IMR-90 (cell line): ENCODE measurements around the gene USF1. TPM values are rescaled to one million over a fixed set of nuclear protein-coding genes. Genes with fewer than 3 reads are reported as not detected.

ENCODE experiments used
- ATAC-seq: fragments of 200-7000 bp; cut with Tn5 transposase; 2 replicates; pipeline ENCODE4 v1.9.1; 2020; ENCODE audit warnings: low read depth, mild to moderate bottlenecking, moderate library complexity
- BruUV-seq: library from RNA; stranded (reverse); fragments of 400-500 nt; replicated peaks from 2 replicates; lab custom pipeline; 2021; lab: Mats Ljungman, UMichigan
- CTCF ChIA-PET: fragments of 300-600 bp; formaldehyde crosslinking; extraction: SDS; loops from one replicate; lab custom pipeline; 2021; ENCODE audit warnings: antibody characterized with exemption; lab: Yijun Ruan, JAX
- POLR2A ChIA-PET: fragments of 300-600 bp; sonication (Branson Sonifier 250); formaldehyde crosslinking; loops from one replicate; lab custom pipeline; 2022; ENCODE audit warnings: antibody characterized with exemption; ENCODE audit not compliant: unreplicated experiment; lab: Charles Lee
- DNase-seq: peaks from one replicate; pipeline ENCODE4 v3.0.0; 2013
- H2AFZ ChIP-seq: replicated peaks from 2 replicates; pipeline ENCODE3; 2013; ENCODE audit warnings: low read length, mild to moderate bottlenecking; ENCODE audit not compliant: poor library complexity
- H2AK5ac ChIP-seq: 2 replicates; pipeline ENCODE4 v1.6.1; 2013; ENCODE audit warnings: low read depth, low read length, inconsistent platforms
- H2AK9ac ChIP-seq: replicated peaks from 2 replicates; pipeline ENCODE3; 2013; ENCODE audit warnings: mild to moderate bottlenecking, low read depth, low read length, moderate library complexity; ENCODE audit not compliant: poor library complexity
- H2BK120ac ChIP-seq: 2 replicates; pipeline ENCODE4 v1.6.1; 2013; ENCODE audit warnings: low read depth, low read length, inconsistent platforms
- H2BK15ac ChIP-seq: 3 replicates; pipeline ENCODE4 v1.6.1; 2013; ENCODE audit warnings: low read depth, low read length, inconsistent platforms
- H2BK20ac ChIP-seq: 2 replicates; pipeline ENCODE4 v1.6.1; 2013; ENCODE audit warnings: low read depth, mild to moderate bottlenecking, inconsistent platforms, low read length, moderate library complexity
- H2BK5ac ChIP-seq: 2 replicates; pipeline ENCODE4 v1.6.1; 2013; ENCODE audit warnings: mild to moderate bottlenecking, low read depth, low read length, inconsistent platforms; ENCODE audit not compliant: poor library complexity, severe bottlenecking
- H3K14ac ChIP-seq: replicated peaks from 2 replicates; pipeline ENCODE4 v1.6.1; 2013; ENCODE audit warnings: low read depth, low read length, inconsistent platforms
- H3K18ac ChIP-seq: 2 replicates; pipeline ENCODE4 v1.6.1; 2013; ENCODE audit warnings: low read depth, low read length, control low read depth
- H3K23ac ChIP-seq: 2 replicates; pipeline ENCODE4 v1.6.1; 2013; ENCODE audit warnings: low read depth, low read length, inconsistent platforms
- H3K27ac ChIP-seq: 2 replicates; pipeline ENCODE4 v1.5.1; 2013; ENCODE audit warnings: mild to moderate bottlenecking, control low read depth, low read length; ENCODE audit not compliant: insufficient read depth
- H3K27me3 ChIP-seq: 2 replicates; pipeline ENCODE4 v1.6.1; 2013; ENCODE audit warnings: low read length; ENCODE audit not compliant: control insufficient read depth, insufficient read depth
- H3K36me3 ChIP-seq: 2 replicates; pipeline ENCODE4 v1.6.1; 2013; ENCODE audit warnings: low read length, mixed read lengths; ENCODE audit not compliant: control insufficient read depth, insufficient read depth
- H3K4ac ChIP-seq: 2 replicates; pipeline ENCODE4 v1.6.1; 2013; ENCODE audit warnings: low read depth, low read length, inconsistent platforms
- H3K4me1 ChIP-seq: 2 replicates; pipeline ENCODE4 v1.6.1; 2013; ENCODE audit warnings: low read length, mixed read lengths; ENCODE audit not compliant: control insufficient read depth, insufficient read depth
- H3K4me2 ChIP-seq: 2 replicates; pipeline ENCODE4 v1.6.1; 2013; ENCODE audit warnings: low read depth, mild to moderate bottlenecking, control low read depth, low read length, moderate library complexity
- H3K4me3 ChIP-seq: 2 replicates; pipeline ENCODE4 v1.5.1; 2013; ENCODE audit warnings: low read depth, mild to moderate bottlenecking, control low read depth, low read length, moderate library complexity; ENCODE audit not compliant: insufficient read depth
- H3K56ac ChIP-seq: 2 replicates; pipeline ENCODE4 v1.6.1; 2013; ENCODE audit warnings: low read length, inconsistent platforms; ENCODE audit not compliant: insufficient read depth; ENCODE audit errors: extremely low read depth
- H3K79me1 ChIP-seq, 2 experiments: 2 replicates each; pipeline ENCODE4 v1.6.1; 2013; ENCODE audit warnings: low read length in 2 of 2, inconsistent platforms in 1 of 2, low read depth in 1 of 2
- H3K9ac ChIP-seq: 2 replicates; pipeline ENCODE4 v1.6.1; 2013; ENCODE audit warnings: low read depth, low read length, control low read depth
- H3K9me1 ChIP-seq: 2 replicates; pipeline ENCODE4 v1.6.1; 2013; ENCODE audit warnings: low read length, inconsistent platforms; ENCODE audit not compliant: insufficient read depth
- H3K9me3 ChIP-seq: 2 replicates; pipeline ENCODE4 v1.6.1; 2013; ENCODE audit warnings: low read length; ENCODE audit not compliant: control insufficient read depth, insufficient read depth
- H4K20me1 ChIP-seq: 2 replicates; pipeline ENCODE4 v1.6.1; 2013; ENCODE audit warnings: low read length, inconsistent platforms; ENCODE audit not compliant: insufficient read depth
- H4K5ac ChIP-seq: 2 replicates; pipeline ENCODE4 v1.6.1; 2013; ENCODE audit warnings: mild to moderate bottlenecking, low read depth, low read length, control low read depth
- H4K8ac ChIP-seq, 2 experiments: 2 replicates each; pipeline ENCODE4 v1.6.1; 2013; ENCODE audit warnings: low read depth in 2 of 2, low read length in 2 of 2, control low read depth in 1 of 2, inconsistent platforms in 1 of 2
- H4K91ac ChIP-seq: 2 replicates; pipeline ENCODE4 v1.6.1; 2013; ENCODE audit warnings: low read depth, low read length, inconsistent platforms; ENCODE audit not compliant: insufficient read depth
- ELK1 ChIP-seq: fragments of 150-350 bp; IDR thresholded peaks from 2 replicates; pipeline ENCODE4 v1.6.1; 2016; ENCODE audit warnings: low read depth, mild to moderate bottlenecking, low read length, moderate library complexity, borderline replicate concordance
- FOS ChIP-seq: fragments of 150-350 bp; IDR thresholded peaks from 2 replicates; pipeline ENCODE4 v1.6.1; 2016; ENCODE audit warnings: low read depth, low read length
- MAFK ChIP-seq: IDR thresholded peaks from 2 replicates; pipeline ENCODE4 v1.6.1; 2012; ENCODE audit warnings: low read depth, low read length, improper control_type of control experiment
- MAZ ChIP-seq: IDR thresholded peaks from 2 replicates; pipeline ENCODE4 v1.6.1; 2012; ENCODE audit warnings: low read depth, mild to moderate bottlenecking, low read length, improper control_type of control experiment, moderate library complexity, borderline replicate concordance
- NFE2L2 ChIP-seq: fragments of 150-350 bp; IDR thresholded peaks from 2 replicates; pipeline ENCODE4 v1.6.1; 2016; ENCODE audit warnings: low read depth, mild to moderate bottlenecking, low read length
- SMC3 ChIP-seq: fragments of 150-350 bp; IDR thresholded peaks from 2 replicates; pipeline ENCODE4 v1.6.1; 2016; ENCODE audit warnings: low read depth, mild to moderate bottlenecking, antibody characterized with exemption, low read length, moderate library complexity
- WGBS, 2 experiments: methylation state at CpG; one replicate each; pipeline versions ENCODE4 v1.1.5 to v1.1.7; 2013; ENCODE audit warnings: missing lambda C conversion rate in 2 of 2; ENCODE audit not compliant: insufficient read length in 1 of 2; ENCODE audit errors: extremely low coverage in 2 of 2; 5-methylcytosine and 5-hydroxymethylcytosine counted together
- dilution Hi-C: fragments of 300-500 bp; cut with HindIII; formaldehyde crosslinking; loops from one replicate; pipeline ENCODE4 v1.14.3; 2018; ENCODE audit warnings: low sequenced_read_pairs; ENCODE audit not compliant: unreplicated experiment
- in situ Hi-C: fragments of 300-500 bp; cut with MboI; formaldehyde crosslinking; loops from 3 replicates; pipeline ENCODE4 v1.14.3; 2019; ENCODE audit warnings: low sequenced_read_pairs, inconsistent platforms, mixed read lengths
- intact Hi-C: fragments of 100-400 bp; cut with micrococcal nuclease; formaldehyde crosslinking; loops from 2 replicates; pipeline ENCODE4 v1.10.0; 2022
- polyA plus RNA-seq, 3 experiments: library from polyadenylated mRNA; depleted of rRNA; stranded (reverse); fragments of >200 nt; gene quantifications; 2 replicates each; pipeline ENCODE4 v1.2.3, GENCODE V29; 2012; ENCODE audit warnings: low replicate concordance in 1 of 3
- total RNA-seq: library from RNA; depleted of rRNA; stranded (reverse); fragments of >200 nt; gene quantifications from 2 replicates; pipeline ENCODE4 v1.2.3, GENCODE V29; 2012

The USF1 gene
- total and polyA plus RNA-seq, 2 of the 4 experiments (the other 2 are of a cell fraction): 37.1 to 78.9 TPM

DNA sequence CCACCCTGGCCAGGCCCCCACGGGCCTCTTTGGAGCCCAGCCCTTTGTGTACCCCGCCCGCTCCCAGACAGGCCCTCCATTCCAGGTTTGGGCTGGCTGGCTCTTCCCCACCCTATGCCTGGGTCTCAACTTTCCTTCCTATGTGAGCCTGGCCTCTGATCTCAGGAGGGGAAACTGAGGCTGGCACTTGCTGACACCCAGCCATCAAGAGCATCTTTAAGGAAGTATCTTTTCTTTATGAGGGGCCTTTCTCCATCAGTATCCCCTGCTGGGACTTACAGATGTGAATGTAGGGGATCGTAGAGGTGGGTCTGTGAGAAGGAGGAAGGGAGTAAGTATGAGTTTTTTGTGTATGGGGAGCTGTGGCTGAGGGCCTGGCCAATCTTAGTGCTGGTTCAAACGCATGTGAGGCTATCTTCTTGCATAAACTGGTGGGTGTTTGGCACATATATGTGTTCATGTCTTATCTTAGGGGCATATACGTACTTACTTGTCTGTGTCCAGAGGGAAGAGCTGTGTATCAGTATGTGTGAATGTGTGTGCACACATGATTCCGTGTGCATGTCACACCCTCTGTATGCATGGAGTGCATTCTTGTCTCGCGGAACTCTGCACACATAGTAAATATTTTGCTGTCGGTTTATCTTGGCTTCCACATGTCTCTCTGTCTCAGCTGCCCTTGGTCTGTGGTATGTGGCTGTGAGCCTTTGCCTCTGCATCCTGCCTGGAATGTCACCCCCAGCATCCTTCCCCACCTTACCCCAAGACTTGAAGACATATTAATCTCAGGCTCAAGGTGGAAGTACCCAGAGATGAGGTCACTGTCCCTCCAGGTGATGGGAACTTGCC is 38.2 kb upstream of the USF1 start:
- dilution Hi-C loops: no loop called here
- peak overlapping the region; percentile 44 for H3K4ac ChIP-seq
- DNase-seq (peak; percentile 23), ATAC-seq (peak; percentile 7; the same call in 1 of the 2 replicates)
- H3K14ac ChIP-seq: peak overlapping the region; percentile 20
- H3K9ac ChIP-seq: no peak overlapping the region
- intact Hi-C loops: loop anchor here (5.0 kb wide), 1 partner anchor 37 kb away; the partner anchor contains the start of gene USF1
- ChIA-PET POLR2A (no interaction called here), CTCF (interaction anchor here (1.1 to 2.1 kb wide), 3 partner anchors 13 to 14 kb away, joined by 3 to 7 read pairs (median 5); partner anchors contain the start of gene KLHDC9)
- H3K27me3 ChIP-seq: no peaks in the 10 kb centered on the region
- no peak overlapping the region for H3K56ac ChIP-seq
- TF ChIP-seq ELK1: no peak
- TF ChIP-seq MAZ: no peak
- no peak for TF ChIP-seq SMC3
- no peak for TF ChIP-seq NFE2L2
- no peak for TF ChIP-seq FOS
- no peak for TF ChIP-seq MAFK
- peaks cover 29% of the 10 kb centered on the region for H3K4me1 ChIP-seq
- no peaks in the 10 kb centered on the region for H4K20me1 ChIP-seq
- H4K5ac ChIP-seq: no peak overlapping the region
- no peaks in the 10 kb centered on the region for H3K79me1 ChIP-seq
- H2AK9ac ChIP-seq: peak overlapping the region; percentile 19
- H2BK15ac ChIP-seq: peak overlapping the region; percentile 22; the same call in 2 of the 3 replicates
- peak overlapping the region; percentile 10 to 37; a peak in 2 of 4 replicates for H4K8ac ChIP-seq
- in situ Hi-C loops: no loop called here
- H3K4me2 ChIP-seq: no peak overlapping the region
- no peaks in the 10 kb centered on the region for H3K9me3 ChIP-seq
- BruUV-seq: no TSS peak
- peak overlapping the region; percentile 92 for H2AFZ ChIP-seq
- peak overlapping the region; percentile 8 for H4K91ac ChIP-seq
- WGBS, 2 experiments: 85 to 100% methylated on average over 1 to 3 of the region's 10 CpGs
- H2BK120ac ChIP-seq: peak overlapping the region; percentile 44; the same call in 1 of the 2 replicates
- H3K27ac ChIP-seq: no peak overlapping the region; the same call in 1 of the 2 replicates
- peak overlapping the region; percentile 59 for H2AK5ac ChIP-seq
- no peaks in the 10 kb centered on the region for H3K36me3 ChIP-seq
- peaks cover 24% of the 10 kb centered on the region for H3K9me1 ChIP-seq
- H2BK20ac ChIP-seq: no peak overlapping the region
- no peak overlapping the region for H3K23ac ChIP-seq
- H3K4me3 ChIP-seq: no peak overlapping the region
- peak overlapping the region; percentile 50 for H2BK5ac ChIP-seq
- H3K18ac ChIP-seq: peak overlapping the region; percentile 11; the same call in 1 of the 2 replicates
